Thyroid gland (tissue), 4 donors: ENCODE results near the gene APELA.
"Not testable (repeated sequence)": the region's sequence is repeated elsewhere in the genome, so short reads cannot be mapped to it uniquely, and the experiment has no call there.

Experiments used
- POLR2A ChIP-seq, 2 donors: fragments of 450-650 bp; IDR thresholded peaks; one replicate each; pipeline ENCODE4 v1.6.1; 2017; ENCODE audit warnings: antibody characterized with exemption in 2 of 2, mild to moderate bottlenecking in 2 of 2, moderate library complexity in 1 of 2
- TF ChIP-seq, protein P1 (sequence below), 6 experiments: fragments of 200-600 bp in 3 of 6; fragments of 450-650 bp in 3 of 6; sonication (generic) in 3 of 6; IDR thresholded peaks; one replicate each; pipeline ENCODE4 v1.5.1; 2016 to 2019; ENCODE audit warnings: antibody characterized with exemption in 6 of 6, mild to moderate bottlenecking in 2 of 6, inconsistent platforms in 1 of 6, moderate library complexity in 1 of 6

DNA sequence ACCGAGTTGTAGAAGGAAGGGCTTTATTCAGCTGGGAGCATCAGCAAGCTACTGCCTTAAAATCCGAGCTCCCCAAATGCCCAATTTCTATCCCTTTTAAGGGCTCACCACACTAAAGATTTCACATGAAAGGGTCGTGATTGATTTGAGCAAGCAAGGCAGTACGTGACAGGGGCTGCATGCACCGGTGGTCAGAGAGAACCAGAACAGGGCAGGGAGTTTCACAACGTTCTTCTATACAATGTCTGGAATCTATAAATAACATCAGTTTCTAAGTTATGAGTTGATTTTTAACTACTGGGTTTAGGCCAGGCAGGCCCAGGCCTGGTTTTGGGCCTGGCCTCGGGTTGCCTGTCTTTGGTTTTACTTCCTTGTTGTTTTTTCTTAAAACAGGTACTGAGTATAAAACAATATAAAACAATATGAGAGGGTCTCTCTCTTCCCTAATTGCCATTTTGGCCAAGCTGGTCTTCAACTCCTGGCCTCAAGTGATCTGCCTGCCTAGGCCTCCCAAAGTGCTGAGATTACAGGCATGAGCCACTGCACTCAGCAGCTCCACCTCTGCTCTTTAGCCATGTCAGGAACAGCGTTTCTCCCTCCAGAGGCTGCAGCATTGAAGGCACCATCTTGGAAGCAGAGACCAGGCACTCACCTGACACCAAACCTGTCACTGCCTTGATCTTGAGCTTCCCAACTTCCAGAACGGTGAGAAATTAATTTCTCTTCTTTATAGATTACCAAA, 59.1 kb downstream of the APELA start:
- TF ChIP-seq, protein P1, sequence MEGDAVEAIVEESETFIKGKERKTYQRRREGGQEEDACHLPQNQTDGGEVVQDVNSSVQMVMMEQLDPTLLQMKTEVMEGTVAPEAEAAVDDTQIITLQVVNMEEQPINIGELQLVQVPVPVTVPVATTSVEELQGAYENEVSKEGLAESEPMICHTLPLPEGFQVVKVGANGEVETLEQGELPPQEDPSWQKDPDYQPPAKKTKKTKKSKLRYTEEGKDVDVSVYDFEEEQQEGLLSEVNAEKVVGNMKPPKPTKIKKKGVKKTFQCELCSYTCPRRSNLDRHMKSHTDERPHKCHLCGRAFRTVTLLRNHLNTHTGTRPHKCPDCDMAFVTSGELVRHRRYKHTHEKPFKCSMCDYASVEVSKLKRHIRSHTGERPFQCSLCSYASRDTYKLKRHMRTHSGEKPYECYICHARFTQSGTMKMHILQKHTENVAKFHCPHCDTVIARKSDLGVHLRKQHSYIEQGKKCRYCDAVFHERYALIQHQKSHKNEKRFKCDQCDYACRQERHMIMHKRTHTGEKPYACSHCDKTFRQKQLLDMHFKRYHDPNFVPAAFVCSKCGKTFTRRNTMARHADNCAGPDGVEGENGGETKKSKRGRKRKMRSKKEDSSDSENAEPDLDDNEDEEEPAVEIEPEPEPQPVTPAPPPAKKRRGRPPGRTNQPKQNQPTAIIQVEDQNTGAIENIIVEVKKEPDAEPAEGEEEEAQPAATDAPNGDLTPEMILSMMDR (IDR thresholded peaks at IDR 0.05) = not testable (repeated sequence)
- not testable (repeated sequence) for TF ChIP-seq POLR2A (IDR thresholded peaks at IDR 0.05)
